Karpas-422 (cell line): ENCODE data around the gene MALRD1. TPM values are rescaled to one million over a fixed set of nuclear protein-coding genes. Genes with fewer than 3 reads are reported as not detected.

Experiments
- DNase-seq: peaks from one replicate; pipeline ENCODE4 v3.0.0-alpha.2; 2015
- H2AFZ ChIP-seq: fragments of 200-600 bp; sonication (generic); 2 replicates; pipeline ENCODE4 v1.6.1; 2014; ENCODE audit warnings: antibody characterized with exemption, low read length, mixed read lengths
- H3K27ac ChIP-seq: fragments of 200-600 bp; sonication (generic); 2 replicates; pipeline ENCODE4 v1.5.1; 2014; ENCODE audit warnings: mild to moderate bottlenecking, low read length, moderate library complexity
- H3K27me3 ChIP-seq: fragments of 200-600 bp; sonication (generic); 2 replicates; pipeline ENCODE4 v1.6.1; 2014; ENCODE audit warnings: low read length, mixed read lengths
- H3K36me3 ChIP-seq: fragments of 200-600 bp; sonication (generic); 2 replicates; pipeline ENCODE4 v1.6.1; 2014; ENCODE audit warnings: low read length, mixed read lengths; ENCODE audit not compliant: insufficient read depth
- H3K4me1 ChIP-seq: fragments of 200-600 bp; sonication (generic); 2 replicates; pipeline ENCODE4 v1.6.1; 2014; ENCODE audit warnings: mild to moderate bottlenecking, low read length, mixed read lengths
- H3K4me2 ChIP-seq: fragments of 200-600 bp; sonication (generic); 2 replicates; pipeline ENCODE4 v1.6.1; 2014; ENCODE audit warnings: low read length, low read depth, mild to moderate bottlenecking; ENCODE audit not compliant: poor library complexity, severe bottlenecking
- H3K4me3 ChIP-seq: fragments of 200-600 bp; sonication (generic); 2 replicates; pipeline ENCODE4 v1.5.1; 2014; ENCODE audit warnings: mild to moderate bottlenecking, antibody characterized with exemption, low read length, mixed read lengths
- H3K79me2 ChIP-seq: fragments of 200-600 bp; sonication (generic); 2 replicates; pipeline ENCODE4 v1.6.1; 2014; ENCODE audit warnings: mild to moderate bottlenecking, low read length, mixed read lengths
- H3K9ac ChIP-seq: fragments of 200-600 bp; sonication (generic); 2 replicates; pipeline ENCODE4 v1.6.0; 2014; ENCODE audit warnings: low read length
- H3K9me2 ChIP-seq: fragments of 200-600 bp; sonication (generic), shearing (Covaris generic); replicated peaks from 2 replicates; pipeline ENCODE4 v1.6.0; 2014; ENCODE audit warnings: mild to moderate bottlenecking, low read length, moderate library complexity; ENCODE audit not compliant: insufficient read depth
- H3K9me3 ChIP-seq: fragments of 300-700, 200-600 bp; sonication (generic); 2 replicates; pipeline ENCODE4 v1.6.1; 2014; ENCODE audit warnings: low read length, mixed read lengths
- H4K20me1 ChIP-seq: fragments of 200-600 bp; sonication (generic); 2 replicates; pipeline ENCODE4 v1.6.1; 2014; ENCODE audit warnings: mild to moderate bottlenecking, antibody characterized with exemption, low read length, low read depth; ENCODE audit not compliant: insufficient read depth
- total RNA-seq: library from RNA; depleted of rRNA; stranded (reverse); fragments of >200 nt; shearing (Covaris generic); gene quantifications from 2 replicates; pipeline ENCODE4 v1.2.3, GENCODE V29; 2014; ENCODE audit warnings: low replicate concordance

MALRD1 gene
- total RNA-seq, 1 experiment from 2014 or later, result not detected

- no peak overlapping the region for H3K4me3 ChIP-seq
- no peaks in the 10 kb centered on the region for H3K27me3 ChIP-seq
- H3K9me3 ChIP-seq, result peaks cover 25% of the 10 kb centered on the region; the same call in 1 of the 2 replicates
- no peaks in the 10 kb centered on the region for H4K20me1 ChIP-seq
- no peak overlapping the region for H3K4me2 ChIP-seq
- H3K36me3 ChIP-seq, result no peaks in the 10 kb centered on the region
- H3K27ac ChIP-seq, result no peak overlapping the region
- no peaks in the 10 kb centered on the region for H3K79me2 ChIP-seq
- H3K9ac ChIP-seq, result no peak overlapping the region
- no peaks in the 10 kb centered on the region for H3K4me1 ChIP-seq
- DNase-seq, result no peak
- no peaks in the 10 kb centered on the region for H3K9me2 ChIP-seq
- H2AFZ ChIP-seq, result no peak overlapping the region
These were observed 197.5 kb downstream of the MALRD1 start for GRCh38 chr10:19245889-19246752.

GRCh38 chr10:19247843-19248242 lies 199.2 kb downstream of the MALRD1 start:
- Histone ChIP-seq H3K27me3 (no peaks in the 10 kb centered on the region), H3K36me3 (no peaks in the 10 kb centered on the region), H2AFZ (no peak overlapping the region), H4K20me1 (no peaks in the 10 kb centered on the region), H3K4me2 (no peak overlapping the region), H3K4me1 (no peaks in the 10 kb centered on the region), H3K9me2 (no peaks in the 10 kb centered on the region), H3K4me3 (no peak overlapping the region), H3K27ac (no peak overlapping the region), H3K9me3 (peaks cover 34% of the 10 kb centered on the region; the same call in 1 of the 2 replicates), H3K9ac (no peak overlapping the region), H3K79me2 (no peaks in the 10 kb centered on the region)
- DNase-seq, result no peak

DNA sequence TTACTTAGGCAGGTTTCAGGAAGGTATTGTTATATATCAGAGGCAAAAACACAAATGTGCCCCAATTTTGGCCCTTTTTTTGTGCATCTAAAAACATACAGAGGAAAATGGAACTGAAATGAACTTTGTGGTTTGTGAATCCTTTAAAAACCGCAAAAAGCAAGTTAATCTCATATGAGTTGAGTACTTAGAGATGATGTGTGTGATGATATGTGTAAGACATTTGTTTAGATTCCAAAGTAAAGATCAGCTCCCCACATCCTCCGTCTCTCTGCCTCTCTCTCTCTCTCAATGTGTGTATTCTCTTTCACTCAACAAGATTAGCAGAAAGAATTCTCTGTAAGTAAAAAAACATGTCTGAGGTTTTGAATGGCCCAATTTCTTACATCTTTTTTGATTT lies 201.9 kb downstream of the MALRD1 start:
- Histone ChIP-seq H3K4me1 (no peaks in the 10 kb centered on the region), H3K36me3 (no peaks in the 10 kb centered on the region)
- no peak for DNase-seq

GRCh38 chr10:19252531-19252930 lies 203.9 kb downstream of the MALRD1 start:
- Histone ChIP-seq H2AFZ (no peak overlapping the region), H3K79me2 (no peaks in the 10 kb centered on the region), H3K36me3 (no peaks in the 10 kb centered on the region), H3K4me3 (no peak overlapping the region), H4K20me1 (no peaks in the 10 kb centered on the region), H3K4me1 (no peaks in the 10 kb centered on the region), H3K27me3 (no peaks in the 10 kb centered on the region), H3K9ac (no peak overlapping the region), H3K9me3 (peaks cover 28% of the 10 kb centered on the region), H3K27ac (no peak overlapping the region), H3K4me2 (no peak overlapping the region), H3K9me2 (no peaks in the 10 kb centered on the region)
- no peak for DNase-seq

More for the DNA sequence above, 201.9 kb downstream of the MALRD1 start:
- Histone ChIP-seq H3K9me3 (peaks cover 26% of the 10 kb centered on the region), H3K4me2 (no peak overlapping the region), H3K27ac (no peak overlapping the region), H2AFZ (no peak overlapping the region), H3K4me3 (no peak overlapping the region), H3K27me3 (no peaks in the 10 kb centered on the region), H3K79me2 (no peaks in the 10 kb centered on the region), H3K9me2 (no peaks in the 10 kb centered on the region), H3K9ac (no peak overlapping the region), H4K20me1 (no peaks in the 10 kb centered on the region)

- H3K36me3 ChIP-seq, result no peaks in the 10 kb centered on the region
- H3K9me3 ChIP-seq, result peaks cover 30% of the 10 kb centered on the region
- no peak overlapping the region for H3K4me3 ChIP-seq
- no peaks in the 10 kb centered on the region for H3K27me3 ChIP-seq
- no peak overlapping the region for H3K4me2 ChIP-seq
- no peak overlapping the region for H2AFZ ChIP-seq
- no peak for DNase-seq
- H3K27ac ChIP-seq, result no peak overlapping the region
- H3K79me2 ChIP-seq, result no peaks in the 10 kb centered on the region
- no peaks in the 10 kb centered on the region for H3K9me2 ChIP-seq
- H4K20me1 ChIP-seq, result no peaks in the 10 kb centered on the region
- no peaks in the 10 kb centered on the region for H3K4me1 ChIP-seq
- no peak overlapping the region for H3K9ac ChIP-seq
These were observed 207.7 kb downstream of the MALRD1 start for GRCh38 chr10:19256331-19256730.

GRCh38 chr10:19263262-19263661 lies 214.7 kb downstream of the MALRD1 start:
- Histone ChIP-seq H3K79me2 (no peaks in the 10 kb centered on the region), H3K9me2 (no peaks in the 10 kb centered on the region), H3K27me3 (no peaks in the 10 kb centered on the region), H4K20me1 (no peaks in the 10 kb centered on the region), H3K9ac (no peak overlapping the region), H3K4me2 (no peak overlapping the region), H3K36me3 (no peaks in the 10 kb centered on the region), H2AFZ (no peak overlapping the region), H3K4me3 (no peak overlapping the region), H3K9me3 (peaks cover 14% of the 10 kb centered on the region; the same call in 1 of the 2 replicates), H3K27ac (no peak overlapping the region), H3K4me1 (no peaks in the 10 kb centered on the region)
- DNase-seq, result no peak

DNA sequence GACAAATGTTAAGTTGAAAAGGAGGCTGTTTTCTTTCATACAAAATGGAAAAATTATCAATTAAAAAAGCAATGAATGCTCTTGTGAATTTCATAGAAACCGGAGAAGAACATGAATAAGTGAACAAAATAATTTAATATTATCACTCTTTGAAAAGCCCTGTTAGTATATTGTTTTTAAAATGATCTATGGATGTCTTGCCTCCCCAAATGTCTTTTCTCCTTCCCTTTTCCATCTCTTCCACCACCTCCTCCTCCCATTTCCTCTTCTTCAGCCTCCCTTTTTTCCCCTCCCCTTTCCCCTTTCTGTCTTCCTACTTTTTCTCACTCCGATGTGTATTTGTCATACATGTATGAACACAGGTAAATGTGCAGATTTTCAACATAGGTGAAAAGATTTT lies 234.7 kb downstream of the MALRD1 start:
- no peak overlapping the region for H3K4me3 ChIP-seq
- H3K9ac ChIP-seq, result no peak overlapping the region
- H3K4me1 ChIP-seq, result no peaks in the 10 kb centered on the region
- no peak overlapping the region for H2AFZ ChIP-seq
- H3K9me2 ChIP-seq, result no peaks in the 10 kb centered on the region
- peaks cover 7% of the 10 kb centered on the region; the same call in 1 of the 2 replicates for H3K9me3 ChIP-seq
- no peaks in the 10 kb centered on the region for H4K20me1 ChIP-seq
- DNase-seq, result no peak
- H3K79me2 ChIP-seq, result no peaks in the 10 kb centered on the region
- H3K4me2 ChIP-seq, result no peak overlapping the region
- H3K27me3 ChIP-seq, result no peaks in the 10 kb centered on the region
- no peaks in the 10 kb centered on the region for H3K36me3 ChIP-seq
- H3K27ac ChIP-seq, result no peak overlapping the region

DNA sequence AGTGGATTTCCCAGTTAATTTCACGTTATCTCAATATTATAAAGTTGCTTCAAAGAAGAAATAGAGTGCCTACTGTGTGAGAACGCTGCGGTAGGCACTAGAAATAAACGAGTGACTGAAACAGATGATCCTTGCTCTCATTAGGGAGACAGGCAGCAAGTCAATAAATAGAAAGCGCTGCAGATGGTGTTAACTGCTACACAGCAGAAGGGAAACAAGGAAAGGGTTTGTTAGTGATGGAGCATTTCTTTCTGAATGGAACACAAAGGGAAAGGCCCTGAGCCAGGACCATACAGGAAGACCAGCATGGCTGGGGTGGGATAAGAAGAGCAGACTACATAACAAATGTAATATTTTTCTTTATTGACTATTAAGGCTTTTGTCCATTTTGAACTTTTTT lies 235.2 kb downstream of the MALRD1 start:
- Histone ChIP-seq H4K20me1 (no peaks in the 10 kb centered on the region), H3K27ac (no peak overlapping the region)

More for the DNA sequence above, 235.2 kb downstream of the MALRD1 start:
- no peak overlapping the region for H3K4me2 ChIP-seq
- H2AFZ ChIP-seq, result no peak overlapping the region
- no peaks in the 10 kb centered on the region for H3K4me1 ChIP-seq
- peaks cover 7% of the 10 kb centered on the region; the same call in 1 of the 2 replicates for H3K9me3 ChIP-seq
- no peaks in the 10 kb centered on the region for H3K9me2 ChIP-seq
- no peak for DNase-seq
- no peak overlapping the region for H3K4me3 ChIP-seq
- no peaks in the 10 kb centered on the region for H3K79me2 ChIP-seq
- no peaks in the 10 kb centered on the region for H3K36me3 ChIP-seq
- no peaks in the 10 kb centered on the region for H3K27me3 ChIP-seq
- H3K9ac ChIP-seq, result no peak overlapping the region
